ENCODE data around the gene MN1.

Gene MN1

GRCh38 chr22:27706489-27706888 is 95.1 kb downstream of the MN1 start:
- no peak overlapping the region for H2AFZ ChIP-seq (ENCODE audit: low read depth, low read length)

GRCh38 chr22:27705408-27706080 is 96.0 kb downstream of the MN1 start:
- peaks cover 18% of the 10 kb centered on the region for H3K4me1 ChIP-seq (ENCODE audit: insufficient read depth, low read length)
- H3K9me3 ChIP-seq (ENCODE audit: low read length), result peaks cover 5% of the 10 kb centered on the region
- H3K36me3 ChIP-seq (ENCODE audit: insufficient read depth, low read length), result no peaks in the 10 kb centered on the region
- H3K4me3 ChIP-seq (ENCODE audit: low read length), result no peak overlapping the region
- H3K27me3 ChIP-seq (ENCODE audit: insufficient read depth, low read length), result no peaks in the 10 kb centered on the region
- H2AFZ ChIP-seq (ENCODE audit: low read depth, low read length), result no peak overlapping the region

More at GRCh38 chr22:27706489-27706888, 95.1 kb downstream of the MN1 start:
- Histone ChIP-seq H3K36me3 (ENCODE audit: insufficient read depth, low read length) (no peaks in the 10 kb centered on the region), H3K9me3 (ENCODE audit: low read length) (peaks cover 5% of the 10 kb centered on the region), H3K27me3 (ENCODE audit: insufficient read depth, low read length) (no peaks in the 10 kb centered on the region), H3K4me3 (ENCODE audit: low read length) (no peak overlapping the region), H3K4me1 (ENCODE audit: insufficient read depth, low read length) (peaks cover 18% of the 10 kb centered on the region)

- no peak overlapping the region for H3K4me3 ChIP-seq (ENCODE audit: low read length)
- H3K36me3 ChIP-seq (ENCODE audit: insufficient read depth, low read length), result no peaks in the 10 kb centered on the region
These were observed 97.0 kb downstream of the MN1 start for GRCh38 chr22:27704581-27704980.

GRCh38 chr22:27699383-27700019 is 102.1 kb downstream of the MN1 start:
- Histone ChIP-seq H3K4me1 (ENCODE audit: insufficient read depth, low read length) (peaks cover 18% of the 10 kb centered on the region), H3K9me3 (ENCODE audit: low read length) (peaks cover 16% of the 10 kb centered on the region), H3K4me3 (ENCODE audit: low read length) (no peak overlapping the region), H3K27me3 (ENCODE audit: insufficient read depth, low read length) (no peaks in the 10 kb centered on the region), H3K36me3 (ENCODE audit: insufficient read depth, low read length) (no peaks in the 10 kb centered on the region), H2AFZ (ENCODE audit: low read depth, low read length) (no peak overlapping the region)

More at GRCh38 chr22:27704581-27704980, 97.0 kb downstream of the MN1 start:
- no peak overlapping the region for H2AFZ ChIP-seq (ENCODE audit: low read depth, low read length)
- peaks cover 25% of the 10 kb centered on the region for H3K4me1 ChIP-seq (ENCODE audit: insufficient read depth, low read length)
- H3K27me3 ChIP-seq (ENCODE audit: insufficient read depth, low read length), result no peaks in the 10 kb centered on the region
- peaks cover 5% of the 10 kb centered on the region for H3K9me3 ChIP-seq (ENCODE audit: low read length)

- no peak overlapping the region for H3K4me3 ChIP-seq (ENCODE audit: low read length)
- peaks cover 16% of the 10 kb centered on the region for H3K9me3 ChIP-seq (ENCODE audit: low read length)
- no peaks in the 10 kb centered on the region for H3K36me3 ChIP-seq (ENCODE audit: insufficient read depth, low read length)
- H2AFZ ChIP-seq (ENCODE audit: low read depth, low read length), result no peak overlapping the region
- no peaks in the 10 kb centered on the region for H3K27me3 ChIP-seq (ENCODE audit: insufficient read depth, low read length)
- peaks cover 18% of the 10 kb centered on the region for H3K4me1 ChIP-seq (ENCODE audit: insufficient read depth, low read length)
These were observed 102.7 kb downstream of the MN1 start for GRCh38 chr22:27698813-27699212.

Data from neuron (in vitro differentiated cells).